ENCODE results near the gene PRND.
A peak's percentile ranks its signal among the peaks of the same experiment; 100 is the strongest.
"Not testable (repeated sequence)": the region's sequence is repeated elsewhere in the genome, so short reads cannot be mapped to it uniquely, and the experiment has no call there.

The PRND gene

GRCh38 chr20:4740774-4741431 lies 19.2 kb downstream of the PRND start:
- peak; percentile 43 to 57 for DNase-seq

GRCh38 chr20:4748847-4749246 lies 27.1 kb downstream of the PRND start:
- no peak for DNase-seq

GRCh38 chr20:4749326-4749725 lies 27.6 kb downstream of the PRND start:
- no peak for DNase-seq

GRCh38 chr20:4750381-4750780 lies 28.7 kb downstream of the PRND start:
- DNase-seq: no peak

GRCh38 chr20:4759100-4759884 lies 37.6 kb downstream of the PRND start:
- DNase-seq: peak; percentile 34 to 36

- DNase-seq: no peak
Measured at GRCh38 chr20:4763261-4763660, 41.6 kb downstream of the PRND start.

- no peak for DNase-seq
Measured at GRCh38 chr20:4763723-4764510, 42.2 kb downstream of the PRND start.

- DNase-seq: no peak
Measured at GRCh38 chr20:4764805-4765204, 43.1 kb downstream of the PRND start.

GRCh38 chr20:4765681-4766080 lies 44.0 kb downstream of the PRND start:
- DNase-seq: no peak

GRCh38 chr20:4766631-4767030 lies 44.9 kb downstream of the PRND start:
- no peak for DNase-seq

- DNase-seq: no peak
Measured at GRCh38 chr20:4767084-4767483, 45.4 kb downstream of the PRND start.

- no peak for DNase-seq
Measured at GRCh38 chr20:4769328-4769727, 47.6 kb downstream of the PRND start.

- DNase-seq: no peak
Measured at GRCh38 chr20:4770026-4770425, 48.3 kb downstream of the PRND start.

- DNase-seq: no peak
Measured at GRCh38 chr20:4771004-4771403, 49.3 kb downstream of the PRND start.

GRCh38 chr20:4772132-4772531 lies 50.4 kb downstream of the PRND start:
- no peak for DNase-seq

GRCh38 chr20:4773014-4773413 lies 51.3 kb downstream of the PRND start:
- not testable (repeated sequence) for DNase-seq

GRCh38 chr20:4773736-4774135 lies 52.0 kb downstream of the PRND start:
- DNase-seq: no peak

- DNase-seq: no peak
Measured at GRCh38 chr20:4774207-4774606, 52.5 kb downstream of the PRND start.

GRCh38 chr20:4775322-4776078 lies 53.8 kb downstream of the PRND start:
- DNase-seq: no peak

GRCh38 chr20:4776079-4776630 lies 54.4 kb downstream of the PRND start:
- no peak for DNase-seq

All from stimulated activated CD4-positive, alpha-beta T cell treated with anti-CD3 and anti-CD28 coated beads, Interleukin-4, amount 100 ng/mL, for 4 hours (primary cell).